ENCODE results near the gene FKBP3. TPM values are rescaled to one million over a fixed set of nuclear protein-coding genes. Genes with fewer than 3 reads are reported as not detected.

Gene FKBP3
- total RNA-seq, 4 donors from 2014 or later = 77.5 to 111 (median 94.6) TPM

- intact Hi-C loops (cut with DNase I; ENCODE audit: low total_unique reads) = no loop called here
- H3K36me3 ChIP-seq = no peaks in the 10 kb centered on the region
- in situ Hi-C loops (cut with MboI; ENCODE audit: low sequenced_read_pairs in 4 of 4) = no loop called here
- H3K27me3 ChIP-seq = no peaks in the 10 kb centered on the region
- H3K9me3 ChIP-seq = no peaks in the 10 kb centered on the region
- no peak for TF ChIP-seq POLR2A (IDR thresholded peaks at IDR 0.05)
- TF ChIP-seq, protein P1, sequence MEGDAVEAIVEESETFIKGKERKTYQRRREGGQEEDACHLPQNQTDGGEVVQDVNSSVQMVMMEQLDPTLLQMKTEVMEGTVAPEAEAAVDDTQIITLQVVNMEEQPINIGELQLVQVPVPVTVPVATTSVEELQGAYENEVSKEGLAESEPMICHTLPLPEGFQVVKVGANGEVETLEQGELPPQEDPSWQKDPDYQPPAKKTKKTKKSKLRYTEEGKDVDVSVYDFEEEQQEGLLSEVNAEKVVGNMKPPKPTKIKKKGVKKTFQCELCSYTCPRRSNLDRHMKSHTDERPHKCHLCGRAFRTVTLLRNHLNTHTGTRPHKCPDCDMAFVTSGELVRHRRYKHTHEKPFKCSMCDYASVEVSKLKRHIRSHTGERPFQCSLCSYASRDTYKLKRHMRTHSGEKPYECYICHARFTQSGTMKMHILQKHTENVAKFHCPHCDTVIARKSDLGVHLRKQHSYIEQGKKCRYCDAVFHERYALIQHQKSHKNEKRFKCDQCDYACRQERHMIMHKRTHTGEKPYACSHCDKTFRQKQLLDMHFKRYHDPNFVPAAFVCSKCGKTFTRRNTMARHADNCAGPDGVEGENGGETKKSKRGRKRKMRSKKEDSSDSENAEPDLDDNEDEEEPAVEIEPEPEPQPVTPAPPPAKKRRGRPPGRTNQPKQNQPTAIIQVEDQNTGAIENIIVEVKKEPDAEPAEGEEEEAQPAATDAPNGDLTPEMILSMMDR (IDR thresholded peaks at IDR 0.05 in 4 of 5, conservative IDR thresholded peaks at IDR 0.05 in 1 of 5) = no peak
- ATAC-seq (no peak), DNase-seq (no peak)
- H3K27ac ChIP-seq = peak overlapping the region in 1 of 4 donors; percentile 62
- no peak overlapping the region for H3K4me3 ChIP-seq
- H3K4me1 ChIP-seq = peaks cover 14 to 20% of the 10 kb centered on the region in 2 donors
Measured at GRCh38 chr14:45066667-45067066, 67.6 kb downstream of the FKBP3 start.

GRCh38 chr14:45065956-45066355 is 68.3 kb downstream of the FKBP3 start:
- no peak for DNase-seq
- H3K4me3 ChIP-seq = no peak overlapping the region
- no peaks in the 10 kb centered on the region for H3K9me3 ChIP-seq
- in situ Hi-C loops (cut with MboI; ENCODE audit: low sequenced_read_pairs in 4 of 4) = no loop called here
- TF ChIP-seq, protein P1 (IDR thresholded peaks at IDR 0.05 in 4 of 5, conservative IDR thresholded peaks at IDR 0.05 in 1 of 5) = no peak
- TF ChIP-seq POLR2A (IDR thresholded peaks at IDR 0.05) = no peak
- H3K27ac ChIP-seq = peak overlapping the region in 3 of 4 donors; percentile 34 to 62 (median 40)
- peaks cover 14 to 20% of the 10 kb centered on the region in 2 donors for H3K4me1 ChIP-seq
- H3K36me3 ChIP-seq = no peaks in the 10 kb centered on the region
- ATAC-seq = peak; percentile 39 to 76
- intact Hi-C loops (cut with DNase I; ENCODE audit: low total_unique reads) = no loop called here
- no peaks in the 10 kb centered on the region for H3K27me3 ChIP-seq

Other genes starting within 250 kb of the FKBP3 start
- gene KLHL28, start 172.5 kb downstream of the FKBP3 start, total RNA-seq = 10 to 100 TPM in 1 of 4 donors, 1 to 10 TPM in 3; 7.3 to 11.9 (median 8.2) TPM
- 10 to 100 TPM in 2 of 4 donors, 1 to 10 TPM in 2; 6.3 to 19.1 (median 9.7) TPM for gene TOGARAM1, start 172.3 kb downstream of the FKBP3 start, total RNA-seq
- 10 to 100 TPM; 11.9 to 22.7 (median 13.7) TPM for gene PRPF39, start 50.4 kb downstream of the FKBP3 start, total RNA-seq
- 1 to 10 TPM; 2.1 to 3.9 (median 2.9) TPM for gene FANCM, start 1.4 kb upstream of the FKBP3 start, total RNA-seq
- 1 to 10 TPM; 4.7 to 7.0 (median 6.1) TPM for gene MIS18BP1, start 118.7 kb upstream of the FKBP3 start, total RNA-seq